Measurements from ENCODE around the gene RNF126. TPM values are rescaled to one million over a fixed set of nuclear protein-coding genes. Genes with fewer than 3 reads are reported as not detected.
A peak's percentile ranks its signal among the peaks of the same experiment; 100 is the strongest.
"Not testable (repeated sequence)": the region's sequence is repeated elsewhere in the genome, so short reads cannot be mapped to it uniquely, and the experiment has no call there.

Gene RNF126
- polyA plus RNA-seq (ENCODE audit: insufficient read length): 21.5 TPM
- long read RNA-seq, donor 1, transcript RNF126-201 (9 exons, 1,694 nt): major isoform, 26 of 28 reads
- long read RNA-seq, donor 1, partial matches to known transcripts: 0 of 28 reads
- long read RNA-seq, donor 1, other reads (novel, unspliced or antisense): 0 of 28 reads
- long read RNA-seq, donor 2, transcript RNF126-205 (4 exons, 733 nt): minor isoform, 5 of 24 reads
- long read RNA-seq, donor 2, transcript RNF126-201 (9 exons, 1,694 nt): major isoform, 13 of 24 reads
- long read RNA-seq, donor 2, partial matches to known transcripts: 5 of 24 reads
- long read RNA-seq, donor 2, other reads (novel, unspliced or antisense): 0 of 24 reads
- long read RNA-seq, donor 3, transcript RNF126-201 (9 exons, 1,694 nt): major isoform, 9 of 12 reads
- long read RNA-seq, donor 3, partial matches to known transcripts: 0 of 12 reads
- long read RNA-seq, donor 3, other reads (novel, unspliced or antisense): 0 of 12 reads
- long read RNA-seq, donor 4: 0 reads
- long read RNA-seq, donor 5, transcript RNF126-201 (9 exons, 1,694 nt): major isoform, 20 of 39 reads
- long read RNA-seq, donor 5, partial matches to known transcripts: 7 of 39 reads
- long read RNA-seq, donor 5, other reads (novel, unspliced or antisense): 8 of 39 reads
- long read RNA-seq, donor 6, transcript RNF126-201 (9 exons, 1,694 nt): major isoform, 19 of 22 reads
- long read RNA-seq, donor 6, partial matches to known transcripts: 0 of 22 reads
- long read RNA-seq, donor 6, other reads (novel, unspliced or antisense): 0 of 22 reads
- long read RNA-seq, donor 7, transcript RNF126-201 (9 exons, 1,694 nt): major isoform, 23 of 35 reads
- long read RNA-seq, donor 7, partial matches to known transcripts: 8 of 35 reads
- long read RNA-seq, donor 7, other reads (novel, unspliced or antisense): 0 of 35 reads
- long read RNA-seq, donor 8, partial matches to known transcripts: 0 of 5 reads
- long read RNA-seq, donor 8, other reads (novel, unspliced or antisense): 0 of 5 reads

DNA sequence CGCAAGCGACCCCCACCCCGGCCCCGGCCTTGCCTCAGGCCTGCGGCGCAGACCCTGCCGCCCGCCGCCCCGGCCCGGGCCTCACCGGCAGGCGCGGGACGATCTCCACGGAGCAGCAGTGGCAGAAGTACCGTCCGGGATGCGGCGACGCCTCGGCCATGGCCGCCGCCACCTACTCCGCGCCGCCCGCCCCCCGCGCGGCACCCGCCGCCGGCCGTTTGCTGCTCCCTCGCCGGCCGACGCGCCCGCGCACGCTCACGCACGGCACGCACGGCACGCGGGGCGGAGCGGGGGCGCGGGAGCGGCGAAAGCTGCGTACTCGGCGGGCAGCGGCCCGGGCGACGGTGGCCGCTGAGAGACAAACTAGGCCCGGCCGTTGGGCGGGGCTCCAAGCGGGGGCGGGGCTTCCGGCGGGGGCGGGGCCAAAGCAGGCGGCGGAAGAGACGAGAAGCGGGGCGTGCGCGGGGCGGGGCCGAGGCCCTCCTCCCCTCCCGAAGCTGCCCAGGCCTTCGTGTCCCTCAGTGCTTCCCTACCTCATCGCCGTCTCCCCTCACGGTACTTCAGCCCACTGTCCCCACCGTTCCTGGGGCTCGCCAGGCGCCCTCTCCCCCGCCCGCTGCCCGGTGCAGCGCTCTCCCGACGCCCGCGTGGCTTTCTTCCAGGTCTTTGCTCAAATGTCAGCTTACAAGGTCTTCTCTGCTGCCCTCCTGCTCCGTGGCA is at the start of gene RNF126:
Gene RNF126 (minus strand): TSS at position 253 of the 720 bp plus-strand sequence. CDS start 93 bp downstream, at position 160.
- peak; percentile 88 for DNase-seq

DNA sequence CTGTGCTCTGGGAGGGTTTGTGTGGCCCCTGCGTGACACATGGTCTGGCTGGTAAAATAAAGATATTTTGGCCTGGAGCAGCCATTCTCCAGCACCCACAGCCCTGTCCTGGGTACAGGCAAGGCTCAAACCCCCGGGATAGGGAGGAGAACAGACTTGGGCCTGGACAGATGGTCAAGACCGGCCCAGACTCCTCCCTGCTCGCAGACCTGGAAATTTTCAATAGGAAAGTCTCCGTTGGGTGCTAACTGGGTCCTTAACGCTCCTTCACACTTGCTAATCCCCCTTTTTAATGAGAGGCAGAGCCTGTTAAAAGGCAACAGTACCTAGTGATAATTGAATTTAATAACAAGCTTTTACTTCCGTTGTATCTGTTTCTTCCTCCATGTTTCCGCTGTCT is 48.2 kb upstream of the RNF126 start:
- no peak for DNase-seq

DNA sequence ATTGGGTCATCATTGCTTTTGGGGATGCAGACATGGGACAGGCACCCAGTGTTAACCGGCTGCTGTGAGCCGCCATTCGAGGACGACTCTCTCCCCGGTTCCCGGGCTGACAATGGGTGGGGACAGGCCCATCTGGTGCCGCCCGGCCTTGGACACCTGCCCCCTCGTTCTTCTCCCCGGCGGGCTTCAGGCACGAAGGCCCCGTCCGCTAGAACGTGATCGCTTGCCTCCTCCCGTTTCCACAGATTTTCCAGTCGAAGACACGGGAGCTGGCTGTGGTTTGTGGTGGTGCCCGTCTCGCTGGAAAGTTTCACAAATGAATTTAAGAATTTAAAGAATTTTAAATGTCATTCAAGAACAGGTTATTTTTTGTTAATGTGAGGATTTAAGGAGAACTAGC is 47.8 kb upstream of the RNF126 start:
- DNase-seq: no peak

DNA sequence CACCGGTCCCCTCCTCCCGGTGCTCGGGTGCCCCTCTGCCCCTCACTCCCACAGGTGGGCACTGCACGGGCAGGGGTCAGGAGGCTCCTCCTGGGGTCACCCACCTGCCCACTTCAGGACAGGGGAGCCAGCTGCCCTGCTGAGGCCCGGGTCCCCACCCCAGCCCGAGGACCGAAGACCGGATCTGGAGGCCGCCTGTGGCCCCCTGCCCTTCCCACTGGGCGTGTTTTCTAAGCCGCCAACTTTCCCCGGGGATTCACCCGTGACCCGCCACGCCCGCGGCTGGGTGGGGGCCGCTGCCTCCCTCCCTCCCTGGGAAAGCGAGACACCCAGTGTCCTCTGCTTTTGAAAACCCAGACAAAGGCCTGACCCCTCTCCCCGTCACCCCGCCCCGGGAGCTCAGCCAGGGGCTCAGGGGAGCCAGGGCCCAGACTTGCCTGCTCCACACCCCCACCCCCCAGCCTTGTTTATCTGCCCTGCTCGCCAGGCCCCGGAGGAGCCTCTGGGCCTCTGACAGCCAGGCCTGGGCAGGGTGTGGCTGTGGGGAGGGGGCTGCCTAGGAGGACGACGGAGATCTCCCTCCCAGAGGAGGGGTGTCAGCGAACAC is 47.1 kb upstream of the RNF126 start:
- no peak for DNase-seq

DNA sequence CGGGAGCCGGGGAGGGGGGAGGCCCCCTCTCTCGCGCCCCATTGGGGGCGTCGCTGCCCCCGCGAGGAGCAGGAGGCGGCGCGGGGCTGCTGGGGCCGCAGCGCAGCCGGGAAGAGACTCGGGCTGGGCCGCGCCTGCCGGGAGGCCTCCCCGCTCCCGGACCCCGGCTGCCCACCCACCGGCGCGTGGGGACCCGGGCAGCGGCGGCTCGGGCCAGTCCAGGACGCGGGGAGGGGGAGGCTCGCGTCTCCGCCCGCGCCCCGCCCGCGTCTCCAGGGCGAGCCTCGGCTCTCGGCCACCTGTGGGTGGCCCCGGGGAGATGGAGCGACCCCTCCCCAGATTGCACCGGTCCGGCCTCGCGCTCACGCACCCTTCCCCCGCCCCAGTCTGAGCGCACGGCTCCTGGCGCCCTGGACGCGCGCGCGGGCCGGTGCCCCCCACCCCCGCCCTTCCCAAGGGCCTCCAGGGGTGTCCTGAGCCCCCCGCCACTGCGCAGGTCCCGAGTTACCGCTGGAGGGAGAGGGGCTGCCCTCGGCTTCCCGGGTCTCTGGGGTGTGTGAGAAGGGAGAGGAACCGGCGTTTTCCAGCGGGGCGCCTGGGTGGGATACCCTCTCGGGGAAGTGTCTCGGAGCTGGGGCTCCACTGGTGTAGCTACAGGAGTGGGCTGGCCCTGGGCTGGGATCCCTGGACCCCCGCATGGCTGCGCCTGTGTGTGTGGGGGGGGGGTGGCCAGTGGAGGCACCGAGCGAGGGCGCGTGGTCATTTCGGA is 46.4 kb upstream of the RNF126 start:
- DNase-seq: no peak

DNA sequence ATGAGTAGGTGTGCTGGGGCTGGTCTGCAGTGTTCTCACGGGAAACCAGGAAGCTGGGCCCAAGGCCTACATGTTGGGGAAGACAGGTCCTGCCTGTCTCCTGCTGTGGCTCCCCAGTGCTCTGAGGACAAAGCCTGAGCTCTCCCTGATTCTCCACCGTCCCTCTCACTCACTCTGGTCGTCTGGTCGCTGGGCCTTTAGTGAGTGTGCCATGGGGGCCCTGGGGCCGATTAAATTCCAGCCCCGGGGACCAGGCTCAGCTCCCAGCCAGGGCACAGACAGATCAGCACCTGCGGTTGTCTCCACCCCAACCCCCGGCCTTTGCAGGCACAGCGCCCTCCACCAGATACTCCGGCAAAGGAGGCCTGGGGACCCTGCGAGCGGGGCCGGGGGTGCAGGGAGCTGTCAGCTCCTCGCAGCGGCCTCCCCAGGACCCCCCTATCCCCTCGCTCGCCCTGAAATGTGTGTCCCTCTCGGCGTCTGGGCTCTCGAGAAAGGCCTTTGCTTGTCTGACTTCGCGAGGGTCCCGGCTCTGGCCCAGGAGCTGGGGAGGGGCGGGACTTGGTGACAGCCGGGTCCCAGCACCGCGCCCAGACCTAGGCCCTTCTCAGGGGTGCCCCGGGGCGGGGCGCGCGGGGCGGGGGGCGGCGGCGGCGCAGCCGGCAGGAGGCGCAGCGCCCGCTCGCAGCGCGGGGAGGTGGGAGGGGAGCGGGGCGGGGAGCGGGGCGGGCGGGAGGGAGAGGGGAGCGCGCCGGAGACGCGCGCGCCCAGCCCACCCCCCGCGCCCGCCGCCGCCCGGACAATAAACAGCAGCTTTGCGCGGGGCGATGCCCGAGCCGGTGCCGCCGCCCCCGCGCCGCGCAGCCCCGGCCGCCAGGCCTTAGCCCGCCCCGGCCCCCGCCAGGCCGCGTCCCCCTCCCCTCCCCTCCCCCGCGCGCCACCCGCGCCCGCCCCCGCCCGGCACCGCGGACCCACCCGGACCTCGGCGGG is 45.4 kb upstream of the RNF126 start, which contains the start of gene PALM:
Gene PALM (plus strand): TSS at position 782 of the 990 bp plus-strand sequence. CDS start 212 bp downstream, outside the sequence.
- no peak for DNase-seq

DNA sequence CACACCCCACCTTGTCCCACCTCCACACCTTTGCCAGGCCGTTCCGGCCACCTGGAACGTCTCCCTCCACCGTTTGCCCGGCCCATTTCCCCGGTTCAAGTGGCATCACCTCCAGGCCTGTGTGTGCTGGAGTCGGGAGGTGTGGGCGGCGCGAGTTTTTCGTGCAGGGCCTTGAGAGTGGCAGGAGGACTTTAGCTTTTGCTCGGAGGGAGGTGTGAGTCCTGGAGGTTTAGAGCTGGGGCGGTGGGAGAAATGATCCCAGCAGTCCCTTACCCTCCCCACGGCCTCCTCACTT is 41.4 kb upstream of the RNF126 start:
- no peak for DNase-seq

DNA sequence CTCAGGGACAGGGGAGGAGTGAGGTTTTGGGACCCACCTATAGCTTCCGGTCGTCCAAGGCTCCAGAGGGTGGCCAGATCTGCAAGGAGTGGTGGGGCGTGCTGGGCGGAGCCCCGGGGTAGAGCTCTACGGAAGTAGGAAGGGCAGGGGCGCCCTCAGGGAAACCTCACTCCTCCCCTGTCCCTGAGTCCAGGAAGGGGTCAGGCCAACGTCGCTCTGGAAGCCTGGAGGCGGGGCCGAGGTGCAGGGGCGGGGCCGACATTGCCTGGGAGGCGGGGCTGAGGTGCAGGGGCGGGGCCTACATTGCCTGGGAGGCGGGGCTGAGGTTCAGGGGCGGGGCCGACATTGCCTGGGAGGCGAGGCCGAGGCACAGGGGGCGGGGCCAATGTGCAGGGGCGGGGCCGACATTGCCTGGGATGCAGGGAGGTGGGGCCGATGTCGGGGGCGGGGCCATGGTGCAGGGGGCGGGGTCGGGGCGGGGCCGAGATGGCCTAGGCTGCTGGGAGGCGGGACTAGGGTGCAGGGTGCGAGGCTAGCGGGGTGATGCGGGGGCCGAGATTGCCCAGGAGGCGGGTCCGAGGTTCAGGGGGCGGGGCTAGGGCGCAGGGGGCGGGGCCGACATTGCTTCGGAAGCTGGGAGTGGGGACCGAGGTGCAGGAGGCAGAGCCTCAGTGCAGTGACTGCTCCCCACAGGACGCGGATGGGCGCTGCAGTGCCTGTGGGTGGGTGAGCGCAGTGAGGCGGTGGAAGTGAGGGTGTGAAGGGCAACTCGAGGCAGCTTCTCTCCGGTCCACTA is 40.8 kb upstream of the RNF126 start:
- no peak for DNase-seq

DNA sequence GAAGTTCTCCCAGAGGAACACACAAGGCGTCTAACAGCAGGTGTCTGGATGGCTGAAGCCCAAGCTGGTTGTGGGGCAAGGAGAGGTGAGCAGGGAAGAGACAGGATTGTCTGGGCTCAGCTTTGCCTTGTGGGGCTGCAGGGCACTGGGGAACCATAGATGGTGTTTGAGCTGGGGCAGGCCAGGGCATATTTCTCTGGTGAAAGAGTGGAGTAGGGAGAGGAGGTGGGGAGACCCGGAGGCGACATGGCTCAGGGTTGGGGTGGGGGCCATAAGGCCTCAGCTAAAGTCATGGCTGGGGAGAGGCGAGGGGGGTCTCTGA is 40.3 kb upstream of the RNF126 start:
- no peak for DNase-seq

DNA sequence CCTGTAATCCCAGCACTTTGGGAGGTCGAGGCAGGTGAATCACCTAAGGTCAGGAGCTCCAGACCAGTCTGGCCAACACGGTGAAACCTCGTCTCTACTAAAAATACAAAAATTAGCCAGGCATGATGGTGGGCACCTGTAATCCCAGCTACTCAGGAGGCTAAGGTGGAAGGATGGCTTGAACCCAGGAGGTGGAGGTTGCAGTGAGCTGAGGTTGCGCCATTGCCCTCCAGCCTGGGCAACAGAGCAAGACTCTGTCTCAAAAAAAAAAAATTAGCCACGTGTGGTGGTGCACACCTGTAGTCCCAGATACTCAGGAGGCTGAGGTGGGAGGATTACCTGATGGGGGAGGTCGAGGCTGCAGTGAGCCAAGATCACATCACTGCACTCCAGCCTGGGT is 39.8 kb upstream of the RNF126 start:
- DNase-seq: not testable (repeated sequence)

DNA sequence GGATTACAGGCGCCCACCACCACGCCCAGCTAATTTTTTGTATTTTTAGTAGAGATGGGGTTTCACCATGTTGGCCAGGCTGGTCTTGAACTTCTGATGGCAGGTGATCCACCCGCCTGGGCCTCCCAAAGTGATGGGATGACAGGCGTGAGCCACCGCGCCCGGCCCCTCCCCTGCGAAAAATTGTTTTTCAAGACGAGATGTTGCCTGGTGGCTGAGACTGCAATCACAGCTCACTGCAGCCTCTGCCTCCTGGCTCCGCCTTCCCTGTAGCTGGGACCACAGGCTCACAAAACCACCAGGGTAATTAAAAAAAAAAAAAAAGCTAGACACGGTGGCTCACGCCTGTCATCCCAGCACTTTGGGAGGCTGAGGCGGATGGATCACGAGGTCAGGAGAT is 36.9 kb upstream of the RNF126 start:
- DNase-seq: not testable (repeated sequence)

DNA sequence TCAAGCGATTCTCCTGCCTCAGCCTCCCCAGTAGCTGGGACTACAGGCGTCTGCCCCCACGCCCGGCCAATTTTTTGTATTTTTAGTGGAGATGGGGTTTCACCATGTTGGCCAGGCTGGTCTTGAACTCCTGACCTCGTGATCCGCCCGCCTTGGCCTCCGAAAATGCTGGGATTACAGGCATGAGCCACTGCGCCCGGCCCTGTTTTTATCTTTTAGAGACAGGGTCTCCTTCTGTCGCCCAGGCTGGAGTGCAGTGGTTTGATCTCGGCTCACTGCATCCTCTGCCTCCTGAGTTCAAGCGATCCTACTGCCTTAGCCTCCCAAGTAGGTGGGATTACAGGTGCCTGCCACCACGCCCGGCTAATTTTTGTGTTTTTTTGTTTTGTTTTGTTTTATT is 35.5 kb upstream of the RNF126 start:
- DNase-seq: not testable (repeated sequence)

DNA sequence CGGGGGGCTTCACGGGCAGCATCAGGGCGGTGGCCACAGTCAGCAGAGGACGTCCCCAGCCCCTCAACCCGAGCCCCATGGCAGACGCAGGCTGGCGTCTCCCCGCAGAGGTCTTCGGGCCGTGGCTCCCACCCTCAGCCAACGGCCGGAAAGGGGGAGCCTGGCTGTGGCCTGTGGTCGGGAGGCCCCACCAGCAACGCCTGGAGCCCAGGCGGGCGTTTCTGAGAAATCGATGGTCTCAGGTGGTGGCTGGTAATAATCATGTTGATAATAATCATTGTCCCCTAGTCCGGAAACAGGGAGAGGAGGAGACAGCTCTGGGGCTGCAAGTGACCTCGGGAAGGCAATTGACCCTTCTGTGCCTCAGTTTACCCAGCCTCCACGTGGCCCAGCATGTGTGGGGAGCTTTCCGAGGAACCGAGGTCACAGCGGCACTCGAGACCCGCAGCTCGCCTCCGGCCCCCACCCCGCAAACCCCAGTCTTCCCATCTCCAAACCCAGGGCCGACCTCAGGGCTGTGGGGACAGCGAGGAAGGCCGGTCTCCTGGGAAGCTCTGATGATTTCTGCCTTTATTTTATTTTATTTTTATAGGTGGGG is 32.4 kb upstream of the RNF126 start, which contains the start of gene PRSS57:
Gene PRSS57 (minus strand): TSS at position 101 of the 598 bp plus-strand sequence. CDS start 22 bp downstream, at position 79.
- DNase-seq: no peak

DNA sequence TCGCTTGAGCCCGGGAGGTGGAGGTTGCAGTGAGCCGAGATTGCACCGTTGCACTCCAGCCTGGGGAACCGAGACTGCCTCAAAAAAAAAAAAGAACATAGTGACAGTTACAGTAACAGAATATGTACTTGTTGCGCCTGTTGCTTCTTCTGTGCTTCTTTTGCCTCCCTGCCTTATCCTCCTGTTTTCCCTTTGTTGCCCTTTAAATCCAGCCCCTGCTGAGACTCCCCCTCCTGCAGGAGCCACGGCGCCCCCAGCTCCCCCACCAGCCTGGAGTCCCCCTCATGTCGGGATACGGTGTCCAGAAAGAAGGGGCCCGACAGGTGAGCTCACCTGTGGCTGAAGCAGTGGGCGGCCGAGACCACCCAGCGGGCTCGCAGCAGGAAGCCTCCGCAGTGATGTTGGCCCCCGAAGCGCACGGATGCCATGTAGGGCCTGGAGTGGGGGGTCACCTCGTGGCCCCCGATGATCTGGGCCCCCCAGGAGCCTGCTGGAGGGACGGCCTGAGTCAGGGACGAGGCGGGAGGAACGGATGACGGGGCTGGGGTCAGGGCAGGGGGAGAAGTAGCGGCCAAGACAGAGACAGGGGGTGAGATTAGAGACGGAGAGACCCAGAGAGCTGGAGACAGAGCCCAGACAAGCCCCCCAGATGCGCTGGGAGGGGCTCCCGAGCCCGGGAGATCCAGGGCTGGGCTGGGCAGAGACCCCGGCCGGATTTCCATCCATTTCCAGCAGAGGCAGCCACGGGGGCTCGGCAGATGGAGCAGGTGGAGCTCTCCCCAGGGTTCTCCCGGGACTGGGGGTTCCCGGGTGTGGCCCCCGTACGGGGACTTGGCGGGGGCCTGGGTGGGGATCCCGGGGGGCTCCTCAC is 31.7 kb upstream of the RNF126 start:
- no peak for DNase-seq

DNA sequence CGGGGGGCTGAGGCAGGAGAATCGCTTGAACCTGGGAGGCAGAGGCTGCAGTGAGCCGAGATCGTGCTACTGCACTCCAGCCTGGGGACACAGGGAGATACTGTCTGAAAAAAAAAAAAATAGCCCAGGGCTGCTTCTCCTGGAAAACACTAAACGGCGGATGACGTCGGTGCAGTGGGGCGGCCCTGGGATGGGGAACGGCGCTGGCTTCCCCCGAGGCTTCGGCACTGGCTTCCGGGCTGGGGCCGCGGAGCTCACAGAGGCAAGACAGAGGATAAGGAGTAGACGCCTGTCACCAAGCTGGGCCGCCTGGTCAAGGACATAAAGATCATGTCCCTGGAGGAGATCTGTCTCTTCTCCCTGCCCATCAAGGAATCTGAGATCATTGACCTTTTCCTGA is 27.2 kb upstream of the RNF126 start:
- DNase-seq: no peak

DNA sequence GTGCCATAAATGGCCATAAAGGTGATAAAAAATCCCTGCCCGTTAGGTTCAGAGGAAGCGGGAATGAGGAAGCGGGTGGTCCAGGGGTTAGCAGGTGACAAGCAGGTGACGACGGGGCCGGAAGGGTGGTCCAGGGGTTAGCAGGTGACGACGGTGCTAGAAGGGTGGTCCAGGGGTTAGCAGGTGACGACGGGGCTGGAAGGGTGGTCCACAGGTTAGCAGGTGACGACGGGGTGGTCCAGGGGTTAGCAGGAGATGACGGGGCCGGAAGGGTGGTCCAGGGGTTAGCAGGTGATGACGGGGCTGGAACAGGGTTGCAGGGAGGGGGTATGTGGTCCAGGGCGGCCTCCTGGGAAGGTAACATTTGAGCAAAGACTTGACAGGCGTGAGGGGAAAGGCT is 26.0 kb upstream of the RNF126 start:
- no peak for DNase-seq

DNA sequence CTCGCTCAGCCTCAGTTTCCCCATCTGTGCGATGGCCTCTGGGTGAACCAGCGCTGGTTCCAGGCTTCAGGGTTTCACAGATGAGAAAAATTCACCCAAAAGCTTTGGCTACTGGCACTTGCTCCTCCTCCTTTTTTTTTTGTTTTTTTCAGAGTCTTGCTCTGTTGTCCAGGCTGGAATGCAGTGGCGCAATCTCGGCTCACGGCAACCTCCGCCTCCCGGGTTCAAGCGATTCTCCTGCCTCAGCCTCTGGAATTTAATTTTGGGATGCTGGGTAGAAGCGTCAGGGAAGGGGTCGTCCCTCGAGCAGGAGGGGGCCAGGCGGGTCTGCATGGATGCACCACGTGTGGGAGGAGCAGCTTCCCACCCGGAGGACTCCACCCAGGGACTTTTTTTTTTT is 25.2 kb upstream of the RNF126 start:
- no peak for DNase-seq
